ENCODE results near the gene GALNT7. TPM values are rescaled to one million over a fixed set of nuclear protein-coding genes. Genes with fewer than 3 reads are reported as not detected.

The GALNT7 gene
- polyA plus RNA-seq, 1 of the 3 experiments (the other 2 are of a cell fraction) = 14.8 TPM

DNA sequence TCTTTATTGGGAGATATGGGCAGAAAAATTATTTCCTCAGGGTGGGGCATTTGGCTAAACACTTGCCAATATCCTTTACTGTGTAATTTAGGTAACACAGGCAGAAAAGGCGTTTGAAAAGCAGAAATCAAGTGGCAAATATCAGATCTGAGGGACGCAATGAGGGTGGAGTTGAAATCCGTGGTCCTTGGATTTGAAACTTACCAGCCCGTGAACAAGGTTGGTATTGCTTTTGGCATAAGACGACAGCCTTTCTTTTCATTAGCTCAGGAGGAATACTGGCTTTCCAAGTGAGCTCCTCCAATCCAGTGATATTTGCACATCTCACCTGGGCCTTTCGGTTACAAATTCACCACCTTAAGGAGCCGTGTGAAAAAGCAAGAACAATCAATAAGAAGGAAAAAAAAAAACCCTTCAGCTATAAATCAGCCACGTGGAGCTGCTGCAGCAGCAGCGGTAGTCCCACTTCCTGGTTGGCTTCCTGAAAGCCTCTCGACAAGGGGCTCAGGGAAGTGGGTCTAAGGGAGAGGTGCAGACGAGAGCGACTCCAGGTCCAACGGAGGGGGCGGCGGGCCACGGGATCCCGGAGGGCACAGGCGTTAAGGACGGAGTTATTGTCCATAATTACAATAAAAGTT, 734 bp upstream of the GALNT7 start:
- no peak for TF ChIP-seq EZH2phosphoT487 (IDR thresholded peaks at IDR 0.05; ENCODE audit: borderline replicate concordance, low read depth)
- TF ChIP-seq NRF1 (IDR thresholded peaks at IDR 0.05; ENCODE audit: low read depth, low read length) = no peak
- TF ChIP-seq ELF1 (IDR thresholded peaks at IDR 0.05) = peak; percentile 83
- TF ChIP-seq, protein P1, sequence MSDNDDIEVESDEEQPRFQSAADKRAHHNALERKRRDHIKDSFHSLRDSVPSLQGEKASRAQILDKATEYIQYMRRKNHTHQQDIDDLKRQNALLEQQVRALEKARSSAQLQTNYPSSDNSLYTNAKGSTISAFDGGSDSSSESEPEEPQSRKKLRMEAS (IDR thresholded peaks at IDR 0.05; ENCODE audit: low read depth) = peak; percentile 93
- no peak for TF ChIP-seq TCF12 (IDR thresholded peaks at IDR 0.05)
- TF ChIP-seq JUND (IDR thresholded peaks at IDR 0.05) = no peak
- no peak for TF ChIP-seq FOXJ3 (CRISPR knock-in tag; IDR thresholded peaks at IDR 0.05)
- 0 out of 2 replicates have a peak, but pooled peaks have one; percentile 6 for TF ChIP-seq GABPA (IDR thresholded peaks at IDR 0.05; ENCODE audit: low read depth)
- TF ChIP-seq, protein P2, sequence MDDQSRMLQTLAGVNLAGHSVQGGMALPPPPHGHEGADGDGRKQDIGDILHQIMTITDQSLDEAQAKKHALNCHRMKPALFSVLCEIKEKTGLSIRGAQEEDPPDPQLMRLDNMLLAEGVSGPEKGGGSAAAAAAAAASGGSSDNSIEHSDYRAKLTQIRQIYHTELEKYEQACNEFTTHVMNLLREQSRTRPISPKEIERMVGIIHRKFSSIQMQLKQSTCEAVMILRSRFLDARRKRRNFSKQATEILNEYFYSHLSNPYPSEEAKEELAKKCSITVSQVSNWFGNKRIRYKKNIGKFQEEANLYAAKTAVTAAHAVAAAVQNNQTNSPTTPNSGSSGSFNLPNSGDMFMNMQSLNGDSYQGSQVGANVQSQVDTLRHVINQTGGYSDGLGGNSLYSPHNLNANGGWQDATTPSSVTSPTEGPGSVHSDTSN (IDR thresholded peaks at IDR 0.05) = no peak
- TF ChIP-seq YY1 (IDR thresholded peaks at IDR 0.05; ENCODE audit: low read depth) = no peak
- peak; percentile 96 for TF ChIP-seq MXI1 (IDR thresholded peaks at IDR 0.05; ENCODE audit: low read depth, low read length)
- WGBS (ENCODE audit: low lambda C conversion rate) = 8% methylated on average over 19 of the region's 19 CpGs
- POLR2A ChIA-PET = interaction anchor here (0.6 kb wide), 1 partner anchor 379 kb away, joined by 3 read pairs; no protein-coding TSS in a partner anchor

DNA sequence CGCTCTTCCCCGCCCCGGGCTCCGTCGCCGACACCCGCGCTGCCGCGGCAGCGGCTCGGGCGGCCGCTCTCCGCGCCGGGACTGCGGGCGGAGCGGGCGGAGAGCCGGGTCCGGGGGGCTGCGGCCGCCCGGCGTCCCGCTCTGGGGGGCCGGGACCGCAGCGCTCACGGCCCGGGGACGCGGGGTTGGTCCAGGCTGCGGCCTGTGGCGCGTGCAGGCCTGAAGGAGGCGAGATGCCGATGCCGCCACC, 492 bp downstream of the GALNT7 start:
- H2AFZ ChIP-seq (ENCODE audit: low read depth) = no peak overlapping the region
- peak overlapping the region; percentile 66 to 99 for H3K4me3 ChIP-seq (ENCODE audit: low read depth in 2 of 2, low read length in 1 of 2)
- POLR2A ChIA-PET = interaction anchor here (0.8 kb wide), 1 partner anchor 18 kb away, joined by 3 read pairs; no protein-coding TSS in a partner anchor

More for the DNA sequence above, 734 bp upstream of the GALNT7 start:
- Histone ChIP-seq H3F3A (replicated peaks; ENCODE audit: insufficient read depth) (peaks cover 17% of the 10 kb centered on the region), H3K4me3 (ENCODE audit: low read depth in 2 of 2, low read length in 1 of 2) (peak overlapping the region; percentile 66 to 99), H3K27me3 (ENCODE audit: insufficient read depth) (no peaks in the 10 kb centered on the region), H3K9ac (peak overlapping the region; percentile 88), H3K36me3 (replicated peaks in 1 of 2; ENCODE audit: control insufficient read depth in 1 of 2, insufficient read depth in 2 of 2, low read length in 1 of 2) (peaks cover 0 to 5% of the 10 kb centered on the region in 2 experiments), H3K27ac (ENCODE audit: low read depth in 2 of 2, low read length in 1 of 2) (peak overlapping the region; percentile 83 to 96), H3K79me2 (ENCODE audit: insufficient read depth) (peaks cover 35% of the 10 kb centered on the region), H4K20me1 (ENCODE audit: insufficient read depth) (peaks cover 3% of the 10 kb centered on the region; the same call in 1 of the 2 replicates), H3K9me2 (no peaks in the 10 kb centered on the region), H3K4me1 (ENCODE audit: control insufficient read depth in 1 of 2, insufficient read depth in 2 of 2, low read depth in 1 of 2, low read length in 1 of 2) (peaks cover 10 to 16% of the 10 kb centered on the region in 2 experiments; a peak in 3 of 4 replicates), H2AFZ (ENCODE audit: low read depth) (peak overlapping the region; percentile 97), H3K9me3 (no peaks in the 10 kb centered on the region), H3K4me2 (peak overlapping the region; percentile 97)
- CTCF ChIA-PET = interaction anchor here (1.0 to 4.7 kb wide), 4 partner anchors 133 to 150 kb away, joined by 3 to 23 read pairs (median 4); no protein-coding TSS in a partner anchor
- peak; percentile 63 for DNase-seq

More for the DNA sequence above, 492 bp downstream of the GALNT7 start:
- TF ChIP-seq, protein P3, sequence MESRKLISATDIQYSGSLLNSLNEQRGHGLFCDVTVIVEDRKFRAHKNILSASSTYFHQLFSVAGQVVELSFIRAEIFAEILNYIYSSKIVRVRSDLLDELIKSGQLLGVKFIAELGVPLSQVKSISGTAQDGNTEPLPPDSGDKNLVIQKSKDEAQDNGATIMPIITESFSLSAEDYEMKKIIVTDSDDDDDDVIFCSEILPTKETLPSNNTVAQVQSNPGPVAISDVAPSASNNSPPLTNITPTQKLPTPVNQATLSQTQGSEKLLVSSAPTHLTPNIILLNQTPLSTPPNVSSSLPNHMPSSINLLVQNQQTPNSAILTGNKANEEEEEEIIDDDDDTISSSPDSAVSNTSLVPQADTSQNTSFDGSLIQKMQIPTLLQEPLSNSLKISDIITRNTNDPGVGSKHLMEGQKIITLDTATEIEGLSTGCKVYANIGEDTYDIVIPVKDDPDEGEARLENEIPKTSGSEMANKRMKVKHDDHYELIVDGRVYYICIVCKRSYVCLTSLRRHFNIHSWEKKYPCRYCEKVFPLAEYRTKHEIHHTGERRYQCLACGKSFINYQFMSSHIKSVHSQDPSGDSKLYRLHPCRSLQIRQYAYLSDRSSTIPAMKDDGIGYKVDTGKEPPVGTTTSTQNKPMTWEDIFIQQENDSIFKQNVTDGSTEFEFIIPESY (IDR thresholded peaks at IDR 0.05; ENCODE audit: borderline replicate concordance, low read depth) = no peak
- TF ChIP-seq NRF1 (IDR thresholded peaks at IDR 0.05; ENCODE audit: low read depth, low read length) (no peak), YY1 (IDR thresholded peaks at IDR 0.05; ENCODE audit: low read depth) (no peak), NFIC (IDR thresholded peaks at IDR 0.05; ENCODE audit: borderline replicate concordance) (no peak), RXRA (IDR thresholded peaks at IDR 0.05; ENCODE audit: borderline replicate concordance, low read depth) (no peak), RAD21 (IDR thresholded peaks at IDR 0.05; ENCODE audit: low read length) (no peak), CHD2 (IDR thresholded peaks at IDR 0.05; ENCODE audit: low read length, partially characterized antibody) (no peak), FOSL2 (IDR thresholded peaks at IDR 0.05; ENCODE audit: borderline replicate concordance, low read depth) (no peak), GABPA (IDR thresholded peaks at IDR 0.05; ENCODE audit: low read depth) (no peak), RCOR1 (IDR thresholded peaks at IDR 0.05; ENCODE audit: low read length) (no peak), TAF1 (IDR thresholded peaks at IDR 0.05; ENCODE audit: borderline replicate concordance, low read depth, low read length) (no peak), MEF2A (IDR thresholded peaks at IDR 0.05; ENCODE audit: borderline replicate concordance, low read depth) (no peak), SIN3A (IDR thresholded peaks at IDR 0.05; ENCODE audit: borderline replicate concordance, low read depth, low read length) (no peak), EP300 (IDR thresholded peaks at IDR 0.05; ENCODE audit: borderline replicate concordance in 1 of 2, low read depth in 1 of 2, low read length in 1 of 2) (no peak)
- Histone ChIP-seq H3K4me1 (ENCODE audit: control insufficient read depth in 1 of 2, insufficient read depth in 2 of 2, low read depth in 1 of 2, low read length in 1 of 2) (peaks cover 10 to 21% of the 10 kb centered on the region in 2 experiments; a peak in 3 of 4 replicates), H3K79me2 (ENCODE audit: insufficient read depth) (peaks cover 47% of the 10 kb centered on the region), H3K9me2 (no peaks in the 10 kb centered on the region), H3K4me2 (peak overlapping the region; percentile 97; the same call in 1 of the 2 replicates), H3F3A (replicated peaks; ENCODE audit: insufficient read depth) (peaks cover 17% of the 10 kb centered on the region), H3K36me3 (replicated peaks in 1 of 2; ENCODE audit: control insufficient read depth in 1 of 2, insufficient read depth in 2 of 2, low read length in 1 of 2) (peaks cover 0 to 3% of the 10 kb centered on the region in 2 experiments), H3K27ac (ENCODE audit: low read depth in 2 of 2, low read length in 1 of 2) (peak overlapping the region; percentile 78 to 96), H4K20me1 (ENCODE audit: insufficient read depth) (peaks cover 7% of the 10 kb centered on the region; the same call in 1 of the 2 replicates), H3K9ac (peak overlapping the region; percentile 88), H3K27me3 (ENCODE audit: insufficient read depth) (no peaks in the 10 kb centered on the region), H3K9me3 (no peaks in the 10 kb centered on the region)
- DNase-seq = no peak
- no CpG with 5 or more reads among the region's 41 CpGs for WGBS (ENCODE audit: low lambda C conversion rate)
- CTCF ChIA-PET = interaction anchor here (1.0 to 4.7 kb wide), 4 partner anchors 69 to 145 kb away, joined by 3 to 23 read pairs (median 7); no protein-coding TSS in a partner anchor
